ENCODE data around the gene CAMK1D. TPM values are rescaled to one million over a fixed set of nuclear protein-coding genes. Genes with fewer than 3 reads are reported as not detected.
A peak's percentile ranks its signal among the peaks of the same experiment; 100 is the strongest.

CAMK1D gene
- polyA plus RNA-seq, 12 donors, result 1.6 to 16.1 (median 3.5) TPM; not detected in 1

DNA sequence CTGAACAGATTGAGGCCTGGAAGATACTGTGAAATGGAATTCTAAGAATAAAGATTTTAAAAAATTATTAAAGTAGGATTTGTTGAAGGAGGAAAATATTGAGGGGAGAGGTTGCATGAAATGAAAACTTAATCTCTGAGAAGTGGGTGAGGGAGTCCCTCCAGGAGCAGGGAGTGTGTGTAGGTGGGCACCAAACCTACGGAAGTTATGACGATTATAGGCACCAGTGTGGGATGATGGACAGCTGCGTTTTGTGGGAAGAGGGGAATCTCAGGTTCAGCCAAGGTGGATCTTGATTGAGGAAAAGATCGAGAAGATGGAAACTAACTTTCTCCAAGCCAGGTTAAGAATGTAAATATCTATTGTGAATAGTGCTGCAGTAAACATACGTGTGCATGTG, 405.7 kb downstream of the CAMK1D start:
- no peak for DNase-seq

DNA sequence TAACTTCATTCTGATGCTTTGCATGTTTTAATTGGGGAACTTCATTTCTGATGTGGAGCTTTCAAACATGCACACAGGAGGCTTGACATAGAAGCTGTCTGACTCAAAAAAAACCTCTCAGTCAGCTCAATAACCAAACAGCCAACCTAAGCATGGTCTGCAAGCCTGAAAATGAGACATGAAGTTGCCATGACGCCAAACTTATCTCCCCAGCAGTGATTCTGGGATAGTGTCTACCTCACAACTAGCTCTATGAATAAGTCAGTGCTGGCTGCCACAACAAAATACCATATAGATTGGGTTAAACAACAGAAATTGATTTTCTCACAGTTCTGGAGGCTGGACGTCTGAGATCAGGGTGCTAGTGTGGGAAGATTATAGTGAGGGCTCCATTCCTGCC, 408.0 kb downstream of the CAMK1D start:
- DNase-seq, result no peak

- DNase-seq, result no peak
Measured at GRCh38 chr10:12758271-12758670, 408.9 kb downstream of the CAMK1D start.

DNA sequence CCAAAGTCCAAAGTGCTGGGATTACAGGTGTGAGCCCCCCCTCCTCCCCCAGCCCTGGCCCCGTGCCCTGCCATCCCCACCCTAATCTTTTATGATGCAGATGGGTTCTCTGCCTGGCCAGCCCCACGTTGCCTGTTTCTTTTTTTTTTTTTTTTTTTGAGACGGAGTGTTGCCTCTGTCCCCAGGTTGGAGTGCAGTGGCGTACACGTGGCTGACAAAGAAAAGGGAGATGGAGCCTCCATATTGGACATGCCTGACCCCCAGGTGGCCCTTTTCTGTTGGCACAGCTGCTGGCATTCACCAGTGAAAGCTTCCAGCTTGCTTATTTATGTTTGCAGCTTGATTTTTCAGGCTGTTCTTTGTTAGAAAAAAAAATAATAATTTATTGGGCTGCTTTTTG, 416.9 kb downstream of the CAMK1D start:
- no peak for DNase-seq

DNA sequence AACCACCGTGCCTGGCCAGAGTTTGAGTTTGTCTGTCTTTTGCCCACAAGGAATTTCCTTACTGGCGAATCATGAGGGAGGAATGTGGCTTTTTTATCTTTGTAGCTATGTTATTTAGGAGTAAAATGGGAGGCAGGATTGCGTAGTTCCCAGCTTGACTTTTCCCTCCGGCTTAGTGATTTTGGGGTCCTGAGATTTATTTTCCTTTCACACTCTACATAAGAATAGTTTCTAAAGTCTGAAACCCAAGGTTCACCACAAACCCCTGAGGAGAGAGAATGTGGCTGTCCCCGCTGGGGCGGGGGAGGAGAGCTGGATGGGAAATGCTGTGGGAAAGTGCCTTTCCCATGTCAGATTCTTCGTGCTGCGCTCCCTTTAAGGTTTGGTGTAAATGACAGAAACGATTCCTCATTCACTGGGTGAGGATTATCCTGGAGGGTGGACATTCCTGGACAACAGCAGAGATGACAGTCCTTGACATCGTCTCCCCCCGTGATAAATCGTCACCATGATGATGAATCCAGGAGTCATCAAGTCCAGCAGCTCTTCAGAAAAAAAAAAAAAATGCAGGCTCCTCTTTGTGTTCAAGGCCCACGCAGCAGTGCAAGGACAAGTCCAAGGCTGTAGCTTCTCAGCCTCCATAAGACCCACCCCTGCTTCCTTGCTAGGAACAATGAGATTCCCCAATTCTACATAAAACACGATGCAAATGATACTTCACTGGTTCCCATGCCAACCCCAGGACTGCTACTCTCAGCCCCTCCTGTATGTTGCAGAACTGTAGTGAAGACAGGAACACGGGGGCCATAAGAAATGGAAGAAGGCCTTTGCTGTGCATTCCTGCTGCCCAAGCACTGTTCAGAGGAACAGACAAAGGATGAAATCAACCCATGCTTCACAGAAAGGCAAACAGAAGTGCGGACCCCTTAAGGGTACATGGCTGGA, 419.1 kb downstream of the CAMK1D start:
- DNase-seq, result no peak

- no peak for DNase-seq
Measured at GRCh38 chr10:12769323-12770044, 420.1 kb downstream of the CAMK1D start.

- no peak for DNase-seq
Measured at GRCh38 chr10:12771981-12772760, 422.8 kb downstream of the CAMK1D start.

GRCh38 chr10:12772797-12773587, 423.6 kb downstream of the CAMK1D start:
- no peak for DNase-seq

DNA sequence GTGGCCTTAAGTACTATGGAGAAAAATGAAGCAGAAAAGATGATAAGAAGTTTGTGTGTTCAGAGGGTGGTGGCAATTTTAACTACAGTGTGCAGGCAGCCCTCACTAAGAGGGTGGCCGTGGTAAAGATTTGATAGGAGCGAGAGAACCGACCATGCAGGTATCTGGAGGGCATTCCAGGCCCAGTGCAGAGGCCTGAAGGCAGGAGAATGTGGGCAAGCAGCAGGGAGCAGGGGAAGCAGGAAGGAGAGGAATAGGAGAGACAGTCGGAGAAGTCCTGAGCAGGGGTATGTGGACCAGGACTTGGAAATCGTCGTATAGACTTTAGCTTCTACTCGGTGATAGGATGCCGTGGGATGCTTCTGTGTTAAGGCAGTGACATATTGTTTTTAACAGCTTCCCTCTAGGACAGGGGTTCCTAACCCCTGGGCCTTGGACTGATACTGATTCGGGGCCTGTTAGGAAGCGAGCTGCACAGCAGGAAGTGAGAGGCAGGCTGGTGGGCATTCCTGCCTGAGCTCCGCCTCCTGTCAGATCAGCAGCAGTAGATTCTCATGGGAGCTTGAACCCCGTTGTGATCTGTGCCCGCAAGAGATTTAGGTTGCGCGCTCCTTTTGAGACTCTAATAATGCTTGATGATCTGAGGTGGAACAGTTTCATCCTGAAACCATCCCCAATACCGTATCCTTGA, 425.0 kb downstream of the CAMK1D start:
- no peak for DNase-seq

- DNase-seq, result no peak
Measured at GRCh38 chr10:12777840-12778585, 428.7 kb downstream of the CAMK1D start.

- no peak for DNase-seq
Measured at GRCh38 chr10:12780634-12781601, 431.6 kb downstream of the CAMK1D start.

DNA sequence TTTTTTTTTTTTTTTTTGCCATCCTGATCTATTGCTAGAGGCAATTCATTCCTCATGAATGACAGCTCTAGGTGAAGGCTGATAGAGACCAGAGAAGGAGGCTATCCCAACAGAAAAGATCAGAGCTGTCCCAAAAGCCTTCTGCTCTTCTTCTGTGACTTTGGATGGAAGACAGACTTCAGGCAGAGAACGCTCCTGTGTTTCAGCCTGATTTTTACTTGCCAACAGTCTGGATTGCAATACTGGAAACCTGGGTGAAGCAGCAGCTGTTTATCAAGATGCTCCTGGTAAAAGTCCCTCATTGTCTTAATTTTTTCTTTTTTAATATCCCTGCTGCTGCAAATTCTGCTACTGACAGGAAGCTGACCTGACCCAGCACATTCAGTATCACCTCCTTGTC, 432.6 kb downstream of the CAMK1D start:
- DNase-seq, result no peak

GRCh38 chr10:12782537-12782936, 433.2 kb downstream of the CAMK1D start:
- peak; percentile 21 for DNase-seq

DNA sequence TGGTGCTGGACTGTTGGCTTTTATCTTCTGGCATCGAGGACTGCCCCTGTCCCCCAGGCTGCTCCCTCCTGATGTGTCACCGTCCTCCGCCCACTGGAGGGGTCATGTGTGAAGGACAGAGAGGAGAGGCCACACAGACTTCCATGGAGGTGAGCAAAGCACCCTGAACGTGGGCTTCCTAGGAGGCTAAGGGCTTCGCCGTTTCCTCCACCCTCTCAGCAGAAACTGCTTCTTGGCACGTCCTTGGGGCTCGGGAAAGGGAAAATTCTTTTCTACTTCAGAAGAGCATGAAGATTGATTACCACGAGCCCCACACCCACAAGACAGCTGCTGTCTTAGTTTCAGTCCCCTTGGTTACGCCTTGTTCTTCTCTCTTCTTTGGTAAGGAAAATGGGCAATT, 433.9 kb downstream of the CAMK1D start:
- peak; percentile 57 for DNase-seq

GRCh38 chr10:12784646-12785045, 435.3 kb downstream of the CAMK1D start:
- DNase-seq, result no peak

- no peak for DNase-seq
Measured at GRCh38 chr10:12785415-12785831, 436.1 kb downstream of the CAMK1D start.

GRCh38 chr10:12787297-12787696, 437.9 kb downstream of the CAMK1D start:
- no peak for DNase-seq

DNA sequence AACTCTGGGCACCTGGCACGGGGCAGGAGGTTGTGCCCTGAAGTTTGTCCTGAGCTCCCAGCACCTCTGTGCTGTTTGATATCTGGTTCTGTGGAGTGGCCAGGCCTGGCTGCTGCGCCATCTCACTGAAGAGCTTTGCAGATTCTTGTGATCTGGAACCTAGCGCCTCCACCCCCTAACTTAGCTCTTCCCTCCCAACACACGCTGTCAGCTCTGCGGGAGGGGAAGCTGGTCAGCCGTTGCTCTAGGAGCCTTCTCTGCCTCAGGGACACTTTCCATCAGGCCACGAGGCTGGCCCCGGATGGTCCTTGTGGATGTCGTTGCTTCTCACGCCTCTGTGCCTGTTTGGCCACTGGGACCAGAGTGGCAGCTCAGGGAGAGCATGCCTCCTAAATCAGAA, 438.9 kb downstream of the CAMK1D start:
- DNase-seq, result no peak

- no peak for DNase-seq
Measured at GRCh38 chr10:12790270-12790669, 440.9 kb downstream of the CAMK1D start.
